Hepatocyte (in vitro differentiated cells): Measurements from ENCODE around the gene PFN3.

Source experiments
- CTCF ChIP-seq: fragments of 200-600 bp; sonication (generic); IDR thresholded peaks from 2 replicates; pipeline ENCODE4 v1.5.1; 2016; ENCODE audit warnings: antibody characterized with exemption, mild to moderate bottlenecking; ENCODE audit not compliant: poor library complexity
- EZH2 ChIP-seq: fragments of 200-600 bp; sonication (generic); IDR thresholded peaks from 2 replicates; pipeline ENCODE4 v1.6.1; 2016; ENCODE audit warnings: antibody characterized with exemption, mild to moderate bottlenecking, borderline replicate concordance

GRCh38 chr5:177366528-177367322 is 33.7 kb downstream of the PFN3 start:
- TF ChIP-seq CTCF (no peak), EZH2 (no peak)
